ENCODE measurements around the gene KIF21A.

Gene KIF21A

GRCh38 chr12:39275846-39276245 is 167.1 kb downstream of the KIF21A start:
- Histone ChIP-seq H3K4me2 (no peak overlapping the region), H3K27ac (no peak overlapping the region), H3K4me1 (ENCODE audit: low read depth, poor library complexity, severe bottlenecking) (peaks cover 12% of the 10 kb centered on the region), H3K9ac (no peak overlapping the region), H4K20me1 (ENCODE audit: insufficient read depth) (no peaks in the 10 kb centered on the region), H3K27me3 (ENCODE audit: insufficient read depth, low read depth) (no peaks in the 10 kb centered on the region), H2AFZ (ENCODE audit: low read depth) (no peak overlapping the region), H3K79me2 (ENCODE audit: insufficient read depth, low read depth) (no peaks in the 10 kb centered on the region), H3K4me3 (IDR thresholded peaks at IDR 0.05; ENCODE audit: insufficient read depth, low read depth, low read length) (no peak overlapping the region), H3K36me3 (ENCODE audit: insufficient read depth) (no peaks in the 10 kb centered on the region)
- TF ChIP-seq, protein P1, sequence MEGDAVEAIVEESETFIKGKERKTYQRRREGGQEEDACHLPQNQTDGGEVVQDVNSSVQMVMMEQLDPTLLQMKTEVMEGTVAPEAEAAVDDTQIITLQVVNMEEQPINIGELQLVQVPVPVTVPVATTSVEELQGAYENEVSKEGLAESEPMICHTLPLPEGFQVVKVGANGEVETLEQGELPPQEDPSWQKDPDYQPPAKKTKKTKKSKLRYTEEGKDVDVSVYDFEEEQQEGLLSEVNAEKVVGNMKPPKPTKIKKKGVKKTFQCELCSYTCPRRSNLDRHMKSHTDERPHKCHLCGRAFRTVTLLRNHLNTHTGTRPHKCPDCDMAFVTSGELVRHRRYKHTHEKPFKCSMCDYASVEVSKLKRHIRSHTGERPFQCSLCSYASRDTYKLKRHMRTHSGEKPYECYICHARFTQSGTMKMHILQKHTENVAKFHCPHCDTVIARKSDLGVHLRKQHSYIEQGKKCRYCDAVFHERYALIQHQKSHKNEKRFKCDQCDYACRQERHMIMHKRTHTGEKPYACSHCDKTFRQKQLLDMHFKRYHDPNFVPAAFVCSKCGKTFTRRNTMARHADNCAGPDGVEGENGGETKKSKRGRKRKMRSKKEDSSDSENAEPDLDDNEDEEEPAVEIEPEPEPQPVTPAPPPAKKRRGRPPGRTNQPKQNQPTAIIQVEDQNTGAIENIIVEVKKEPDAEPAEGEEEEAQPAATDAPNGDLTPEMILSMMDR (conservative IDR thresholded peaks at IDR 0.05; ENCODE audit: low read depth, low read length), result no peak

DNA sequence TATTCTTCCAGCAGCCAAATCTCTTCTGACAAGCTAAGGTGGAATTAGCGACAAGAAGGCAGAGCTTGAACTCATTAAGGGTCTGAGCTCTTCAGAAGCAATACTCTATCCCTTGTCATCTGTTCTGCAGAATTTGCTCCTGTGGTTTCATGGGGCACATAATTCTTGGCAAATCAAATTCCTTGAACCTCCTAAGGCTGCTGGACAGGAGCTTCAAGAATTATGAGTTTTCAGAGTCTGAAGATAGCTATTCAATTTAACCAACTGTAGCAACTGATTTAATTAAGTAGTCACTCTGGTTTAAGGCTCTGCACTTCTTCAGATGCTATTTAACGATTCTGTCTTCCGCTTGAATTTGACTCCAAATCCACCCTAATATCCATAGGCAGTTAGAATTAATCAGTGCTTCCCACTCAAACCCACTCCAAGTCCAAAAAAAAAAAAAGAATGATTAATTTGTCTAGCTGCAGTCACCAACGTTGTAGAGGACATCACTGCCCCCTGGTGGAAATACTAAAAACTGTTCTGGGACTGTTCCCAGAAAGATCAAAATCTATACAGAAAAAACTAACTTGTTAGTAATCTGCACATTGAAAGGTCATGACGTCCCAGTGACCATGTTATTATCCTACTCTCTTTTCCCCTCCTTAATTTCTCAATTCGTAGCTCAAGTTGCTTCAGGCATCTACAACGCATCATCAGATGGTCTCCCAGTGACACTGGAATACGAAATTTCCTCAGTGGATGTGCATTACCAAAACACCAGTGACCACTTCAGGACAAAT is 169.9 kb downstream of the KIF21A start:
- no peak overlapping the region for H2AFZ ChIP-seq (ENCODE audit: low read depth)
- H3K9ac ChIP-seq, result no peak overlapping the region
- H3K4me1 ChIP-seq (ENCODE audit: low read depth, poor library complexity, severe bottlenecking), result peaks cover 12% of the 10 kb centered on the region
- H3K36me3 ChIP-seq (ENCODE audit: insufficient read depth), result no peaks in the 10 kb centered on the region
- no peak overlapping the region for H3K27ac ChIP-seq
- H3K79me2 ChIP-seq (ENCODE audit: insufficient read depth, low read depth), result no peaks in the 10 kb centered on the region
- H4K20me1 ChIP-seq (ENCODE audit: insufficient read depth), result no peaks in the 10 kb centered on the region
- no peak overlapping the region for H3K4me3 ChIP-seq (IDR thresholded peaks at IDR 0.05; ENCODE audit: insufficient read depth, low read depth, low read length)
- H3K4me2 ChIP-seq, result no peak overlapping the region
- no peaks in the 10 kb centered on the region for H3K27me3 ChIP-seq (ENCODE audit: insufficient read depth, low read depth)
- TF ChIP-seq, protein P1 (conservative IDR thresholded peaks at IDR 0.05; ENCODE audit: low read depth, low read length), result peak; percentile 83

- no peaks in the 10 kb centered on the region for H3K27me3 ChIP-seq (ENCODE audit: insufficient read depth, low read depth)
- no peaks in the 10 kb centered on the region for H4K20me1 ChIP-seq (ENCODE audit: insufficient read depth)
- no peak overlapping the region for H3K27ac ChIP-seq
- no peaks in the 10 kb centered on the region for H3K36me3 ChIP-seq (ENCODE audit: insufficient read depth)
- no peak overlapping the region for H3K4me2 ChIP-seq
- no peak overlapping the region for H3K9ac ChIP-seq
- no peak overlapping the region for H3K4me3 ChIP-seq (IDR thresholded peaks at IDR 0.05; ENCODE audit: insufficient read depth, low read depth, low read length)
- TF ChIP-seq, protein P1 (conservative IDR thresholded peaks at IDR 0.05; ENCODE audit: low read depth, low read length), result no peak
- no peaks in the 10 kb centered on the region for H3K4me1 ChIP-seq (ENCODE audit: low read depth, poor library complexity, severe bottlenecking)
- H2AFZ ChIP-seq (ENCODE audit: low read depth), result no peak overlapping the region
- no peaks in the 10 kb centered on the region for H3K79me2 ChIP-seq (ENCODE audit: insufficient read depth, low read depth)
These were observed 173.4 kb downstream of the KIF21A start for GRCh38 chr12:39269492-39269891.

GRCh38 chr12:39267886-39268285 is 175.0 kb downstream of the KIF21A start:
- TF ChIP-seq, protein P1 (conservative IDR thresholded peaks at IDR 0.05; ENCODE audit: low read depth, low read length), result no peak
- no peak overlapping the region for H3K4me2 ChIP-seq
- no peaks in the 10 kb centered on the region for H3K27me3 ChIP-seq (ENCODE audit: insufficient read depth, low read depth)

More at GRCh38 chr12:39267886-39268285, 175.0 kb downstream of the KIF21A start:
- H3K4me3 ChIP-seq (IDR thresholded peaks at IDR 0.05; ENCODE audit: insufficient read depth, low read depth, low read length), result no peak overlapping the region
- H2AFZ ChIP-seq (ENCODE audit: low read depth), result no peak overlapping the region
- H3K27ac ChIP-seq, result no peak overlapping the region
- no peaks in the 10 kb centered on the region for H4K20me1 ChIP-seq (ENCODE audit: insufficient read depth)
- no peaks in the 10 kb centered on the region for H3K79me2 ChIP-seq (ENCODE audit: insufficient read depth, low read depth)
- H3K36me3 ChIP-seq (ENCODE audit: insufficient read depth), result no peaks in the 10 kb centered on the region
- no peaks in the 10 kb centered on the region for H3K4me1 ChIP-seq (ENCODE audit: low read depth, poor library complexity, severe bottlenecking)
- H3K9ac ChIP-seq, result no peak overlapping the region

Data from KMS-11 (cell line).